ENCODE results near the gene MYO6.
A peak's percentile ranks its signal among the peaks of the same experiment; 100 is the strongest.

Gene MYO6

GRCh38 chr6:75818098-75818855 lies 69.2 kb downstream of the MYO6 start:
- H3K4me1 Mint-ChIP-seq = no peaks in the 10 kb centered on the region
- no peak overlapping the region for H3K4me3 Mint-ChIP-seq
- H3K9me3 Mint-ChIP-seq = no peaks in the 10 kb centered on the region
- H3K27me3 Mint-ChIP-seq (ENCODE audit: low read depth) = no peaks in the 10 kb centered on the region
- peak overlapping the region in 1 of 3 experiments; percentile 36 for H3K27ac Mint-ChIP-seq
- no peak for TF ChIP-seq CTCF (IDR thresholded peaks at IDR 0.05; ENCODE audit: unreplicated experiment in 3 of 3)
- H3K36me3 Mint-ChIP-seq (ENCODE audit: low read depth) = peaks cover 13% of the 10 kb centered on the region

GRCh38 chr6:75819776-75820487 lies 70.9 kb downstream of the MYO6 start:
- TF ChIP-seq CTCF (IDR thresholded peaks at IDR 0.05; ENCODE audit: unreplicated experiment in 3 of 3) = no peak
- no peaks in the 10 kb centered on the region for H3K4me1 Mint-ChIP-seq
- H3K9me3 Mint-ChIP-seq = no peaks in the 10 kb centered on the region
- no peak overlapping the region for H3K4me3 Mint-ChIP-seq
- no peaks in the 10 kb centered on the region for H3K27me3 Mint-ChIP-seq (ENCODE audit: low read depth)
- H3K27ac Mint-ChIP-seq = peak overlapping the region in 1 of 3 experiments; percentile 15
- H3K36me3 Mint-ChIP-seq (ENCODE audit: low read depth) = peaks cover 13% of the 10 kb centered on the region

GRCh38 chr6:75824160-75824559 lies 75.1 kb downstream of the MYO6 start:
- no peaks in the 10 kb centered on the region for H3K4me1 Mint-ChIP-seq
- H3K27me3 Mint-ChIP-seq (ENCODE audit: low read depth) = no peaks in the 10 kb centered on the region
- H3K9me3 Mint-ChIP-seq = no peaks in the 10 kb centered on the region
- H3K36me3 Mint-ChIP-seq (ENCODE audit: low read depth) = peaks cover 11% of the 10 kb centered on the region
- peak overlapping the region in 2 of 3 experiments; percentile 37 to 51 for H3K27ac Mint-ChIP-seq
- TF ChIP-seq CTCF (IDR thresholded peaks at IDR 0.05; ENCODE audit: unreplicated experiment in 3 of 3) = no peak
- H3K4me3 Mint-ChIP-seq = no peak overlapping the region

GRCh38 chr6:75827163-75827562 lies 78.1 kb downstream of the MYO6 start:
- Mint-ChIP-seq H3K4me1 (no peaks in the 10 kb centered on the region), H3K27me3 (ENCODE audit: low read depth) (no peaks in the 10 kb centered on the region), H3K9me3 (no peaks in the 10 kb centered on the region), H3K27ac (no peak overlapping the region), H3K36me3 (ENCODE audit: low read depth) (no peaks in the 10 kb centered on the region), H3K4me3 (no peak overlapping the region)
- no peak for TF ChIP-seq CTCF (IDR thresholded peaks at IDR 0.05; ENCODE audit: unreplicated experiment in 3 of 3)

GRCh38 chr6:75830959-75831885 lies 82.2 kb downstream of the MYO6 start:
- H3K27ac Mint-ChIP-seq = no peak overlapping the region
- H3K9me3 Mint-ChIP-seq = no peaks in the 10 kb centered on the region
- no peaks in the 10 kb centered on the region for H3K4me1 Mint-ChIP-seq
- TF ChIP-seq CTCF (IDR thresholded peaks at IDR 0.05; ENCODE audit: unreplicated experiment in 3 of 3) = no peak
- peaks cover 11% of the 10 kb centered on the region for H3K36me3 Mint-ChIP-seq (ENCODE audit: low read depth)
- no peaks in the 10 kb centered on the region for H3K27me3 Mint-ChIP-seq (ENCODE audit: low read depth)
- no peak overlapping the region for H3K4me3 Mint-ChIP-seq

All from nephron (organoid).